C4-2B (cell line): ENCODE measurements around the gene PSD4.

Source experiments
- CTCF ChIP-seq: fragments of 450-650 bp; conservative IDR thresholded peaks from 2 replicates; pipeline ENCODE4 v1.5.1; 2017; ENCODE audit warnings: mild to moderate bottlenecking
- ZFX ChIP-seq: fragments of 450-650 bp; IDR thresholded peaks from 2 replicates; pipeline ENCODE4 v1.6.1; 2017

- TF ChIP-seq CTCF (no peak), ZFX (no peak)
These were observed 12.1 kb downstream of the PSD4 start for GRCh38 chr2:113185664-113186432.
